H9 (cell line): Measurements from ENCODE around the gene ADAMTS17. TPM values are rescaled to one million over a fixed set of nuclear protein-coding genes. Genes with fewer than 3 reads are reported as not detected.

Source experiments
- DNase-seq: peaks from one replicate; pipeline ENCODE4 v3.0.0-alpha.2; 2017
- H2AFZ ChIP-seq: one replicate; pipeline ENCODE4 v1.6.1; 2013; ENCODE audit warnings: mild to moderate bottlenecking, low read length, control low read depth, moderate library complexity
- H2AK5ac ChIP-seq: 2 replicates; pipeline ENCODE4 v1.6.1; 2013; ENCODE audit warnings: low read length, control low read depth, mixed read lengths; ENCODE audit not compliant: insufficient read length
- H2BK120ac ChIP-seq: one replicate; pipeline ENCODE4 v1.6.1; 2013; ENCODE audit warnings: low read depth, mild to moderate bottlenecking, low read length, control low read depth, inconsistent platforms; ENCODE audit not compliant: poor library complexity, severe bottlenecking
- H2BK12ac ChIP-seq: 2 replicates; pipeline ENCODE4 v1.6.1; 2013; ENCODE audit warnings: low read length, control low read depth, mixed read lengths, low read depth; ENCODE audit not compliant: insufficient read length
- H2BK15ac ChIP-seq: 2 replicates; pipeline ENCODE4 v1.6.1; 2013; ENCODE audit warnings: low read depth, low read length, control low read depth
- H2BK20ac ChIP-seq: one replicate; pipeline ENCODE4 v1.6.1; 2013; ENCODE audit warnings: low read depth, mild to moderate bottlenecking, low read length, control low read depth, inconsistent platforms; ENCODE audit not compliant: poor library complexity, severe bottlenecking
- H2BK5ac ChIP-seq: 2 replicates; pipeline ENCODE4 v1.6.1; 2013; ENCODE audit warnings: low read length, control low read depth, mixed read lengths; ENCODE audit not compliant: insufficient read length
- H3K14ac ChIP-seq: 2 replicates; pipeline ENCODE4 v1.6.1; 2013; ENCODE audit warnings: low read length, control low read depth; ENCODE audit not compliant: insufficient read depth
- H3K18ac ChIP-seq: 2 replicates; pipeline ENCODE4 v1.6.1; 2013; ENCODE audit warnings: low read depth, mild to moderate bottlenecking, mixed read lengths, low read length, control low read depth; ENCODE audit not compliant: insufficient read length
- H3K23ac ChIP-seq: 2 replicates; pipeline ENCODE4 v1.6.1; 2013; ENCODE audit warnings: low read length, control low read depth, mixed read lengths, low read depth; ENCODE audit not compliant: insufficient read length
- H3K23me2 ChIP-seq: 2 replicates; pipeline ENCODE4 v1.6.1; 2013; ENCODE audit warnings: low read depth, mild to moderate bottlenecking, mixed read lengths, low read length, control low read depth; ENCODE audit not compliant: insufficient read length, poor library complexity, severe bottlenecking
- H3K27ac ChIP-seq: 2 replicates; pipeline ENCODE4 v1.5.1; 2013; ENCODE audit warnings: low read length, control low read depth, mixed read lengths, low read depth; ENCODE audit not compliant: insufficient read length
- H3K27me3 ChIP-seq: 2 replicates; pipeline ENCODE4 v1.6.1; 2013; ENCODE audit warnings: low read length, control low read depth, inconsistent platforms; ENCODE audit not compliant: insufficient read depth
- H3K4ac ChIP-seq: 2 replicates; pipeline ENCODE4 v1.6.1; 2013; ENCODE audit warnings: low read depth, mild to moderate bottlenecking, control low read depth, inconsistent platforms, low read length, moderate library complexity
- H3K4me1 ChIP-seq: 2 replicates; pipeline ENCODE4 v1.6.1; 2013; ENCODE audit warnings: low read length, control low read depth, inconsistent platforms; ENCODE audit not compliant: insufficient read depth
- H3K4me2 ChIP-seq: 2 replicates; pipeline ENCODE4 v1.6.1; 2013; ENCODE audit warnings: low read length, control low read depth, mixed read lengths; ENCODE audit not compliant: insufficient read length, insufficient read depth
- H3K56ac ChIP-seq: 2 replicates; pipeline ENCODE4 v1.6.1; 2013; ENCODE audit warnings: low read depth, mild to moderate bottlenecking, mixed read lengths, low read length, control low read depth; ENCODE audit not compliant: insufficient read length
- H3K79me1 ChIP-seq: 2 replicates; pipeline ENCODE4 v1.6.1; 2013; ENCODE audit warnings: low read depth, mild to moderate bottlenecking, moderate library complexity, low read length, control low read depth, inconsistent platforms; ENCODE audit not compliant: insufficient read depth, poor library complexity, severe bottlenecking
- H3K79me2 ChIP-seq: 2 replicates; pipeline ENCODE4 v1.6.1; 2013; ENCODE audit warnings: low read length, control low read depth, inconsistent platforms; ENCODE audit not compliant: insufficient read depth
- H3K9ac ChIP-seq: 2 replicates; pipeline ENCODE4 v1.6.1; 2013; ENCODE audit warnings: low read length, control low read depth, mixed read lengths; ENCODE audit not compliant: insufficient read length; ENCODE audit errors: extremely low read depth
- H3K9me3 ChIP-seq: one replicate; pipeline ENCODE4 v1.6.1; 2013; ENCODE audit warnings: low read depth, low read length, inconsistent platforms; ENCODE audit not compliant: control insufficient read depth
- H3T11ph ChIP-seq: one replicate; pipeline ENCODE4 v1.6.1; 2013; ENCODE audit warnings: mild to moderate bottlenecking, low read length, control low read depth, inconsistent platforms
- H4K20me1 ChIP-seq: one replicate; pipeline ENCODE4 v1.6.1; 2013; ENCODE audit not compliant: control insufficient read depth, insufficient read length, insufficient read depth
- H4K5ac ChIP-seq: 2 replicates; pipeline ENCODE4 v1.6.1; 2013; ENCODE audit warnings: low read depth, mild to moderate bottlenecking, mixed read lengths, low read length, control low read depth; ENCODE audit not compliant: insufficient read length
- H4K8ac ChIP-seq: replicated peaks from 2 replicates; pipeline ENCODE4 v1.6.1; 2013; ENCODE audit warnings: low read length, control low read depth, mixed read lengths, low read depth; ENCODE audit not compliant: insufficient read length
- H4K91ac ChIP-seq: 2 replicates; pipeline ENCODE4 v1.6.1; 2013; ENCODE audit warnings: low read depth, mild to moderate bottlenecking, moderate library complexity, mixed read lengths, low read length, control low read depth; ENCODE audit not compliant: insufficient read length
- H3K27ac Mint-ChIP-seq, 3 experiments: 2 replicates in 2 of 3; 3 replicates in 1 of 3; pipeline ENCODE4 v1.8.0; 2020 to 2021; ENCODE audit warnings: mixed read lengths in 3 of 3, mild to moderate bottlenecking in 1 of 3, moderate library complexity in 1 of 3
- H3K27me3 Mint-ChIP-seq: 2 replicates; pipeline ENCODE4 v1.8.0; 2021; ENCODE audit warnings: low read depth, mild to moderate bottlenecking, moderate library complexity, mixed read lengths
- H3K36me3 Mint-ChIP-seq, 3 experiments: 2 replicates in 2 of 3; 3 replicates in 1 of 3; pipeline ENCODE4 v1.8.0; 2020 to 2021; ENCODE audit warnings: low read depth in 3 of 3, mixed read lengths in 3 of 3; ENCODE audit not compliant: insufficient read depth in 1 of 3
- H3K4me1 Mint-ChIP-seq, 2 experiments: 2 replicates each; pipeline ENCODE4 v1.8.0; 2020; ENCODE audit warnings: mixed read lengths in 2 of 2
- H3K4me3 Mint-ChIP-seq, 2 experiments: 2 replicates in 1 of 2; 3 replicates in 1 of 2; pipeline ENCODE4 v1.8.0; 2020 to 2021; ENCODE audit warnings: mild to moderate bottlenecking in 2 of 2, mixed read lengths in 2 of 2, moderate library complexity in 1 of 2
- H3K9me3 Mint-ChIP-seq, 2 experiments: 2 replicates in 1 of 2; 3 replicates in 1 of 2; pipeline ENCODE4 v1.8.0; 2020; ENCODE audit warnings: mild to moderate bottlenecking in 2 of 2, mixed read lengths in 2 of 2, moderate library complexity in 1 of 2
- CTCF ChIP-seq: fragments of 200-600 bp; sonication (generic); conservative IDR thresholded peaks from 3 replicates; pipeline ENCODE4 v1.8.0; 2021; ENCODE audit warnings: antibody characterized with exemption, mild to moderate bottlenecking
- WGBS: extraction: QIAGEN DNeasy Blood & Tissue Kit; methylation state at CpG from one replicate; pipeline ENCODE4 v1.1.7; 2013; ENCODE audit warnings: missing lambda C conversion rate, low lambda C conversion rate, mixed read lengths; ENCODE audit not compliant: insufficient read length; ENCODE audit errors: extremely low coverage; 5-methylcytosine and 5-hydroxymethylcytosine counted together
- total RNA-seq: library from RNA; stranded (reverse); gene quantifications from 2 replicates; pipeline ENCODE4 v1.2.1, GENCODE V29; 2021

The ADAMTS17 gene
- total RNA-seq, 1 experiment from 2014 or later: 2.9 TPM

DNA sequence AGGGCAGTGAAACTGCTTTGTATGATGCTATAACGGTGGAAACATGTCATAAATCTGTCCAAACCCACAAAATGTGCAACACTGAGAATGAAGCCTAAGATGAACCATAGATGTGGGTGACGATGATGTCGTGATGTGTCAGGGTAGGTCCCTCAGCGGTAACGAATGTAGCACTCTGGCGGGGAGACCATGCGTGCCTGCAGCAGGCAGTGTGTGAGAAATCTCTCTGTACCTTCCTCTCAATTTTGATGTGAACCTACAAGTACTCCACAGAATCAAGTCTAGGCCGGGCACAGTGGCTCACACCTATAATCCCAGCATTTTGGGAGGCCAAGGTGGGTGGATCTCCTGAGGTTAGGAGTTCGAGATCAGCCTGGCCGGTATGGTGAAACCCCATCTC lies 340.4 kb downstream of the ADAMTS17 start:
- no peak overlapping the region for H4K5ac ChIP-seq
- no CpG with 5 or more reads among the region's 10 CpGs for WGBS
- no peak overlapping the region for H3K14ac ChIP-seq
- H3K18ac ChIP-seq: no peak overlapping the region
- no peak overlapping the region for H3K4me3 Mint-ChIP-seq
- H2BK120ac ChIP-seq: no peak overlapping the region
- peaks cover 18 to 28% of the 10 kb centered on the region in 2 experiments for H3K4me1 Mint-ChIP-seq
- H3K27me3 ChIP-seq: no peaks in the 10 kb centered on the region
- H3K9ac ChIP-seq: no peak overlapping the region
- DNase-seq: no peak
- H3K4ac ChIP-seq: no peak overlapping the region
- H2BK5ac ChIP-seq: no peak overlapping the region
- no peak overlapping the region for H4K8ac ChIP-seq
- H2AK5ac ChIP-seq: no peak overlapping the region
- no peaks in the 10 kb centered on the region for H3K79me2 ChIP-seq
- no peak for TF ChIP-seq CTCF
- H4K91ac ChIP-seq: no peak overlapping the region
- H3K4me2 ChIP-seq: no peak overlapping the region
- no peaks in the 10 kb centered on the region for H3K79me1 ChIP-seq
- H3K27me3 Mint-ChIP-seq: no peaks in the 10 kb centered on the region; the same call in 1 of the 2 replicates
- H3K9me3 Mint-ChIP-seq: no peaks in the 10 kb centered on the region
- H3K36me3 Mint-ChIP-seq: no peaks in the 10 kb centered on the region
- H2BK20ac ChIP-seq: no peak overlapping the region
- no peak overlapping the region for H3K27ac Mint-ChIP-seq
- H3K23me2 ChIP-seq: no peaks in the 10 kb centered on the region
- H3T11ph ChIP-seq: no peak overlapping the region
- H3K27ac ChIP-seq: no peak overlapping the region
- no peak overlapping the region for H2BK12ac ChIP-seq
- H2BK15ac ChIP-seq: no peak overlapping the region
- no peaks in the 10 kb centered on the region for H4K20me1 ChIP-seq
- no peak overlapping the region for H3K23ac ChIP-seq
- no peaks in the 10 kb centered on the region for H3K9me3 ChIP-seq
- H3K56ac ChIP-seq: no peak overlapping the region
- H3K4me1 ChIP-seq: no peaks in the 10 kb centered on the region
- H2AFZ ChIP-seq: no peak overlapping the region
